H9 (cell line): Measurements from ENCODE around the gene USP49. TPM values are rescaled to one million over a fixed set of nuclear protein-coding genes. Genes with fewer than 3 reads are reported as not detected.

ENCODE experiments used
- DNase-seq: peaks from one replicate; pipeline ENCODE4 v3.0.0-alpha.2; 2017
- H2AFZ ChIP-seq: one replicate; pipeline ENCODE4 v1.6.1; 2013; ENCODE audit warnings: mild to moderate bottlenecking, low read length, control low read depth, moderate library complexity
- H2AK5ac ChIP-seq: 2 replicates; pipeline ENCODE4 v1.6.1; 2013; ENCODE audit warnings: low read length, control low read depth, mixed read lengths; ENCODE audit not compliant: insufficient read length
- H2BK120ac ChIP-seq: one replicate; pipeline ENCODE4 v1.6.1; 2013; ENCODE audit warnings: low read depth, mild to moderate bottlenecking, low read length, control low read depth, inconsistent platforms; ENCODE audit not compliant: poor library complexity, severe bottlenecking
- H2BK12ac ChIP-seq: 2 replicates; pipeline ENCODE4 v1.6.1; 2013; ENCODE audit warnings: low read length, control low read depth, mixed read lengths, low read depth; ENCODE audit not compliant: insufficient read length
- H2BK15ac ChIP-seq: 2 replicates; pipeline ENCODE4 v1.6.1; 2013; ENCODE audit warnings: low read depth, low read length, control low read depth
- H2BK20ac ChIP-seq: one replicate; pipeline ENCODE4 v1.6.1; 2013; ENCODE audit warnings: low read depth, mild to moderate bottlenecking, low read length, control low read depth, inconsistent platforms; ENCODE audit not compliant: poor library complexity, severe bottlenecking
- H2BK5ac ChIP-seq: 2 replicates; pipeline ENCODE4 v1.6.1; 2013; ENCODE audit warnings: low read length, control low read depth, mixed read lengths; ENCODE audit not compliant: insufficient read length
- H3K14ac ChIP-seq: 2 replicates; pipeline ENCODE4 v1.6.1; 2013; ENCODE audit warnings: low read length, control low read depth; ENCODE audit not compliant: insufficient read depth
- H3K18ac ChIP-seq: 2 replicates; pipeline ENCODE4 v1.6.1; 2013; ENCODE audit warnings: low read depth, mild to moderate bottlenecking, mixed read lengths, low read length, control low read depth; ENCODE audit not compliant: insufficient read length
- H3K23ac ChIP-seq: 2 replicates; pipeline ENCODE4 v1.6.1; 2013; ENCODE audit warnings: low read length, control low read depth, mixed read lengths, low read depth; ENCODE audit not compliant: insufficient read length
- H3K23me2 ChIP-seq: 2 replicates; pipeline ENCODE4 v1.6.1; 2013; ENCODE audit warnings: low read depth, mild to moderate bottlenecking, mixed read lengths, low read length, control low read depth; ENCODE audit not compliant: insufficient read length, poor library complexity, severe bottlenecking
- H3K27ac ChIP-seq: 2 replicates; pipeline ENCODE4 v1.5.1; 2013; ENCODE audit warnings: low read length, control low read depth, mixed read lengths, low read depth; ENCODE audit not compliant: insufficient read length
- H3K27me3 ChIP-seq: 2 replicates; pipeline ENCODE4 v1.6.1; 2013; ENCODE audit warnings: low read length, control low read depth, inconsistent platforms; ENCODE audit not compliant: insufficient read depth
- H3K4ac ChIP-seq: 2 replicates; pipeline ENCODE4 v1.6.1; 2013; ENCODE audit warnings: low read depth, mild to moderate bottlenecking, control low read depth, inconsistent platforms, low read length, moderate library complexity
- H3K4me1 ChIP-seq: 2 replicates; pipeline ENCODE4 v1.6.1; 2013; ENCODE audit warnings: low read length, control low read depth, inconsistent platforms; ENCODE audit not compliant: insufficient read depth
- H3K4me2 ChIP-seq: 2 replicates; pipeline ENCODE4 v1.6.1; 2013; ENCODE audit warnings: low read length, control low read depth, mixed read lengths; ENCODE audit not compliant: insufficient read length, insufficient read depth
- H3K56ac ChIP-seq: 2 replicates; pipeline ENCODE4 v1.6.1; 2013; ENCODE audit warnings: low read depth, mild to moderate bottlenecking, mixed read lengths, low read length, control low read depth; ENCODE audit not compliant: insufficient read length
- H3K79me1 ChIP-seq: 2 replicates; pipeline ENCODE4 v1.6.1; 2013; ENCODE audit warnings: low read depth, mild to moderate bottlenecking, moderate library complexity, low read length, control low read depth, inconsistent platforms; ENCODE audit not compliant: insufficient read depth, poor library complexity, severe bottlenecking
- H3K79me2 ChIP-seq: 2 replicates; pipeline ENCODE4 v1.6.1; 2013; ENCODE audit warnings: low read length, control low read depth, inconsistent platforms; ENCODE audit not compliant: insufficient read depth
- H3K9ac ChIP-seq: 2 replicates; pipeline ENCODE4 v1.6.1; 2013; ENCODE audit warnings: low read length, control low read depth, mixed read lengths; ENCODE audit not compliant: insufficient read length; ENCODE audit errors: extremely low read depth
- H3K9me3 ChIP-seq: one replicate; pipeline ENCODE4 v1.6.1; 2013; ENCODE audit warnings: low read depth, low read length, inconsistent platforms; ENCODE audit not compliant: control insufficient read depth
- H3T11ph ChIP-seq: one replicate; pipeline ENCODE4 v1.6.1; 2013; ENCODE audit warnings: mild to moderate bottlenecking, low read length, control low read depth, inconsistent platforms
- H4K20me1 ChIP-seq: one replicate; pipeline ENCODE4 v1.6.1; 2013; ENCODE audit not compliant: control insufficient read depth, insufficient read length, insufficient read depth
- H4K5ac ChIP-seq: 2 replicates; pipeline ENCODE4 v1.6.1; 2013; ENCODE audit warnings: low read depth, mild to moderate bottlenecking, mixed read lengths, low read length, control low read depth; ENCODE audit not compliant: insufficient read length
- H4K8ac ChIP-seq: replicated peaks from 2 replicates; pipeline ENCODE4 v1.6.1; 2013; ENCODE audit warnings: low read length, control low read depth, mixed read lengths, low read depth; ENCODE audit not compliant: insufficient read length
- H4K91ac ChIP-seq: 2 replicates; pipeline ENCODE4 v1.6.1; 2013; ENCODE audit warnings: low read depth, mild to moderate bottlenecking, moderate library complexity, mixed read lengths, low read length, control low read depth; ENCODE audit not compliant: insufficient read length
- H3K27ac Mint-ChIP-seq, 3 experiments: 2 replicates in 2 of 3; 3 replicates in 1 of 3; pipeline ENCODE4 v1.8.0; 2020 to 2021; ENCODE audit warnings: mixed read lengths in 3 of 3, mild to moderate bottlenecking in 1 of 3, moderate library complexity in 1 of 3
- H3K27me3 Mint-ChIP-seq: 2 replicates; pipeline ENCODE4 v1.8.0; 2021; ENCODE audit warnings: low read depth, mild to moderate bottlenecking, moderate library complexity, mixed read lengths
- H3K36me3 Mint-ChIP-seq, 3 experiments: 2 replicates in 2 of 3; 3 replicates in 1 of 3; pipeline ENCODE4 v1.8.0; 2020 to 2021; ENCODE audit warnings: low read depth in 3 of 3, mixed read lengths in 3 of 3; ENCODE audit not compliant: insufficient read depth in 1 of 3
- H3K4me1 Mint-ChIP-seq, 2 experiments: 2 replicates each; pipeline ENCODE4 v1.8.0; 2020; ENCODE audit warnings: mixed read lengths in 2 of 2
- H3K4me3 Mint-ChIP-seq, 2 experiments: 2 replicates in 1 of 2; 3 replicates in 1 of 2; pipeline ENCODE4 v1.8.0; 2020 to 2021; ENCODE audit warnings: mild to moderate bottlenecking in 2 of 2, mixed read lengths in 2 of 2, moderate library complexity in 1 of 2
- H3K9me3 Mint-ChIP-seq, 2 experiments: 2 replicates in 1 of 2; 3 replicates in 1 of 2; pipeline ENCODE4 v1.8.0; 2020; ENCODE audit warnings: mild to moderate bottlenecking in 2 of 2, mixed read lengths in 2 of 2, moderate library complexity in 1 of 2
- CTCF ChIP-seq: fragments of 200-600 bp; sonication (generic); conservative IDR thresholded peaks from 3 replicates; pipeline ENCODE4 v1.8.0; 2021; ENCODE audit warnings: antibody characterized with exemption, mild to moderate bottlenecking
- WGBS: extraction: QIAGEN DNeasy Blood & Tissue Kit; methylation state at CpG from one replicate; pipeline ENCODE4 v1.1.7; 2013; ENCODE audit warnings: missing lambda C conversion rate, low lambda C conversion rate, mixed read lengths; ENCODE audit not compliant: insufficient read length; ENCODE audit errors: extremely low coverage; 5-methylcytosine and 5-hydroxymethylcytosine counted together
- total RNA-seq: library from RNA; stranded (reverse); gene quantifications from 2 replicates; pipeline ENCODE4 v1.2.1, GENCODE V29; 2021

Gene USP49
- total RNA-seq, 1 experiment from 2014 or later: 19.0 TPM

- no peak overlapping the region for H2BK20ac ChIP-seq
- H3K4me2 ChIP-seq: no peak overlapping the region
- WGBS: no CpG with 5 or more reads among the region's 6 CpGs
- no peak overlapping the region for H4K8ac ChIP-seq
- no peaks in the 10 kb centered on the region for H3K9me3 ChIP-seq
- no peak overlapping the region for H2BK120ac ChIP-seq
- peaks cover 18% of the 10 kb centered on the region for H3K23me2 ChIP-seq
- no peak overlapping the region for H4K91ac ChIP-seq
- no peak for TF ChIP-seq CTCF
- no peak overlapping the region for H3T11ph ChIP-seq
- H3K14ac ChIP-seq: no peak overlapping the region
- H3K18ac ChIP-seq: no peak overlapping the region
- no peak overlapping the region for H2BK15ac ChIP-seq
- H2BK5ac ChIP-seq: no peak overlapping the region
- no peak for DNase-seq
- peaks cover 24 to 31% of the 10 kb centered on the region in 2 experiments for H3K4me1 Mint-ChIP-seq
- H3K79me2 ChIP-seq: peaks cover 2% of the 10 kb centered on the region; the same call in 1 of the 2 replicates
- no peak overlapping the region for H3K27ac ChIP-seq
- H2AFZ ChIP-seq: no peak overlapping the region
- H3K27me3 ChIP-seq: peaks cover 17% of the 10 kb centered on the region; the same call in 1 of the 2 replicates
- no peak overlapping the region for H3K4ac ChIP-seq
- H3K23ac ChIP-seq: no peak overlapping the region
- H3K9ac ChIP-seq: no peak overlapping the region
- H3K27ac Mint-ChIP-seq: no peak overlapping the region
- H3K56ac ChIP-seq: no peak overlapping the region
- H4K5ac ChIP-seq: no peak overlapping the region
- H3K79me1 ChIP-seq: no peaks in the 10 kb centered on the region
- H2AK5ac ChIP-seq: no peak overlapping the region
- no peaks in the 10 kb centered on the region; a peak in 3 of 5 replicates for H3K9me3 Mint-ChIP-seq
- H3K4me3 Mint-ChIP-seq: no peak overlapping the region
- peaks cover 58% of the 10 kb centered on the region for H3K27me3 Mint-ChIP-seq
- H3K4me1 ChIP-seq: no peaks in the 10 kb centered on the region
- H3K36me3 Mint-ChIP-seq: peaks cover 0 to 2% (median 0%) of the 10 kb centered on the region in 3 experiments; a peak in 4 of 7 replicates
- no peak overlapping the region for H2BK12ac ChIP-seq
- no peaks in the 10 kb centered on the region for H4K20me1 ChIP-seq
Measured at GRCh38 chr6:41783106-41783780, 111.9 kb downstream of the USP49 start.
